Progenitor cell of endocrine pancreas (in vitro differentiated cells): ENCODE measurements around the gene SLC6A6. TPM values are rescaled to one million over a fixed set of nuclear protein-coding genes. Genes with fewer than 3 reads are reported as not detected.
A peak's percentile ranks its signal among the peaks of the same experiment; 100 is the strongest.

Experiments
- DNase-seq: peaks from one replicate; pipeline ENCODE4 v3.0.0; 2021; ENCODE audit warnings: low spot score; ENCODE audit not compliant: unreplicated experiment
- H3K27ac Mint-ChIP-seq: 2 replicates; pipeline ENCODE4 v1.8.0; 2021; ENCODE audit warnings: mild to moderate bottlenecking, moderate library complexity, mixed read lengths
- H3K27me3 Mint-ChIP-seq: 2 replicates; pipeline ENCODE4 v1.8.0; 2021; ENCODE audit warnings: mixed read lengths
- H3K36me3 Mint-ChIP-seq: 2 replicates; pipeline ENCODE4 v1.8.0; 2022; ENCODE audit warnings: mixed read lengths; ENCODE audit not compliant: insufficient read depth
- H3K4me1 Mint-ChIP-seq: 2 replicates; pipeline ENCODE4 v1.8.0; 2021; ENCODE audit warnings: low read depth, mixed read lengths
- H3K4me3 Mint-ChIP-seq: 2 replicates; pipeline ENCODE4 v1.8.0; 2021; ENCODE audit warnings: low read depth, mild to moderate bottlenecking, moderate library complexity, mixed read lengths
- H3K9me3 Mint-ChIP-seq: 2 replicates; pipeline ENCODE4 v1.8.0; 2021; ENCODE audit warnings: low read depth, mixed read lengths
- CTCF ChIP-seq: fragments of 200-600 bp; sonication (generic); IDR thresholded peaks from one replicate; pipeline ENCODE4 v1.5.0; 2021; ENCODE audit warnings: antibody characterized with exemption, mild to moderate bottlenecking; ENCODE audit not compliant: unreplicated experiment
- total RNA-seq: library from RNA; stranded (reverse); gene quantifications from 2 replicates; pipeline ENCODE4 v1.2.1, GENCODE V29; 2021

The SLC6A6 gene
- total RNA-seq, 1 donor from 2014 or later: 23.8 TPM

DNA sequence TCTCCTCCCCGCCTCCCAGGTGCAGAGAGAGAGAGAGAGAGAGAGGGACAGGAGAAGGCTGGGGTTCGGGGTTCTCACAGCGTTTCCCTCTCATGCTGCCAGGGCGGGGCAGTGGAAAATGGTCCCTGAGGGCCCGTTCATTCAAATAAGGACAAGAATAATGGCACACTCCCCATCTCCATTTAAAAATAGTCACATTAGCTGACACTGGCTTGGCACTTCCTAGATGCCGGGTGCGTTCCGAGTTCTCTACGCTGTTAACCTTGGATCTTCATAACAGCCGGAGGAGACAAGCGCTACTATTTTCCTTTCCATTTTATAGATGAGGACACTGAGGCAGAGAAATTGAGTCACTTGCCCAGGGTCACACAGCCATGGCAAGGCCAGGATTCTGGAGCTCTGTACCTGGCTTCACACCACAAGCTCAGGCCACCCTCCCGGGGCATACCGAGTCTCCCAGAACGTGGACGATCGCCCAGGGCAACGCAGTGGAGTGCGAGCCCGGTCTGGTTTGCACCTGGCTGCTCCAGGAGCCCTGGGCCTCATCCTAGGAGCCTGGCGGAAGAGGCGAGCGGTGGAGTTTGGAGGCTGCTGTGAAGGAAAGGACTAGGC is 608 bp upstream of the SLC6A6 start:
- Mint-ChIP-seq H3K4me1 (peaks cover 27% of the 10 kb centered on the region), H3K4me3 (peak overlapping the region; percentile 92), H3K27me3 (peaks cover 15% of the 10 kb centered on the region), H3K36me3 (no peaks in the 10 kb centered on the region), H3K27ac (peak overlapping the region; percentile 96), H3K9me3 (no peaks in the 10 kb centered on the region)
- DNase-seq: no peak
- TF ChIP-seq CTCF: no peak

DNA sequence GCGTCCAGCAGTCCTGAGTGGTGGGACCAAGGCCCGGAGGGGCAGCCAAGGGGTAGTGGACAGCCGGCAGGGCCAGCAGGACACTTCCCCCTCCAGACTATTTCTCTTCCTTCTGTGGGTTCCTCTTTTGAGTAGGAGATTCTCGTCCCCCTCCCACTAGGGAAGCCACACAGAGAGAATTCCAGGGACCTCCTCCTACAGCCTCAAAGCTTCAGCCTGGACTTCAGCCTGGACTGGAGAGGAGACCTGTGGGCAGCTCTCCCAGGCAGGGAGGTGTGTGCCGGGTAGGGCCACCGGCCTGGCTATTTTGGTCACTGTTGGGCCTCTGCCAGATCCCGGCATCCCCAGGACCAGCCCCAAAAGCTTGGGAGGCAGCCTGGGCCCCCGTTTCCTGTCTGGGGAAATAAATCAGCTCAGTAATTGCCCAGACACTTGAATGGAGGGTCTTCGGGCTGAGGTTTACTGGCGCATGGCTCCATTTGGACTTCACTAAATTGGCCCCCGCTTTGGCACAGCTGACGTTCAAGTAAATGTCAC is 1.3 kb downstream of the SLC6A6 start:
- H3K4me1 Mint-ChIP-seq: peaks cover 27% of the 10 kb centered on the region
- no peak overlapping the region for H3K27ac Mint-ChIP-seq

GRCh38 chr3:14404186-14404585 is 1.8 kb downstream of the SLC6A6 start:
- no peaks in the 10 kb centered on the region for H3K9me3 Mint-ChIP-seq
- TF ChIP-seq CTCF: no peak
- peaks cover 27% of the 10 kb centered on the region for H3K4me1 Mint-ChIP-seq
- H3K27ac Mint-ChIP-seq: no peak overlapping the region
- peaks cover 10% of the 10 kb centered on the region for H3K27me3 Mint-ChIP-seq
- no peaks in the 10 kb centered on the region for H3K36me3 Mint-ChIP-seq
- no peak for DNase-seq
- peak overlapping the region; percentile 92 for H3K4me3 Mint-ChIP-seq

More for the DNA sequence above, 1.3 kb downstream of the SLC6A6 start:
- no peak for DNase-seq
- H3K4me3 Mint-ChIP-seq: peak overlapping the region; percentile 92
- TF ChIP-seq CTCF: no peak
- H3K9me3 Mint-ChIP-seq: no peaks in the 10 kb centered on the region
- peaks cover 10% of the 10 kb centered on the region for H3K27me3 Mint-ChIP-seq
- H3K36me3 Mint-ChIP-seq: no peaks in the 10 kb centered on the region

DNA sequence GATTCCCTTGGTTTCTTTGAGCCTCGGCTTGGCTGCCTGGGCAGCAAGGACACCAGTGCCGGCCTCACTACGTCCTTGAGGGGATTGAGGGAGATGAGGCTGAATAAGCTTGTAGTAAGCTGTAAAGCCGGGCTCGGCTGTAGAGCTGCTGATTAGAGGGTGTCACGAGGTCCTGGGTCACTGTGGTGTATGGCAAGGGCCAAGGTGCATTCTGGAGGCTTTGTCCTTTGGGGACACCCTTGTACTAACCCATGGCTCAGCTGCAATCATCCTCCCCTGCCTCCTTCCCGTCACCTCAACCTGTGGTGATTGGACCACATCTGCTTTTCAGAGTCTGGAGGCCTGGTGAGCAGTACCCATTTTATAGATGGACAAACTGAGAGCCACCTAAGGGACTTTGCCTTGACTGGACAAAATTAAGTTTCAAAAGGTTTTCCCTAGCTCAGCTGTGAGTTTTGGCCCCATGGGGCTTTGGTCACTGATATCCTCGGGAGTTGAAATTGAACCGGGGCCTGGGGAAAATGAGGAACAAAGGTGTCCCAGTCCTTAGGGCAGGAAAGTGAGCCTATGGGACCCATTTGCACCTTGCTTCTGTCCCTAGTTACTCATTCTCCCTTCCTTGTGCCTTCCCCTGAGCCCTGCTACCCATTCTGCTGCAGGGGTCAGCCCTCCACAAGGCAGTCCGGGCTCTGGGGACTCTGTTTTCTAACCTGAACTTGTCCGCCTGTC is 2.4 kb downstream of the SLC6A6 start:
- Mint-ChIP-seq H3K27ac (peak overlapping the region; percentile 15), H3K9me3 (no peaks in the 10 kb centered on the region), H3K4me3 (peak overlapping the region; percentile 92), H3K36me3 (no peaks in the 10 kb centered on the region), H3K4me1 (peaks cover 27% of the 10 kb centered on the region), H3K27me3 (peaks cover 10% of the 10 kb centered on the region)
- no peak for TF ChIP-seq CTCF
- DNase-seq: no peak

DNA sequence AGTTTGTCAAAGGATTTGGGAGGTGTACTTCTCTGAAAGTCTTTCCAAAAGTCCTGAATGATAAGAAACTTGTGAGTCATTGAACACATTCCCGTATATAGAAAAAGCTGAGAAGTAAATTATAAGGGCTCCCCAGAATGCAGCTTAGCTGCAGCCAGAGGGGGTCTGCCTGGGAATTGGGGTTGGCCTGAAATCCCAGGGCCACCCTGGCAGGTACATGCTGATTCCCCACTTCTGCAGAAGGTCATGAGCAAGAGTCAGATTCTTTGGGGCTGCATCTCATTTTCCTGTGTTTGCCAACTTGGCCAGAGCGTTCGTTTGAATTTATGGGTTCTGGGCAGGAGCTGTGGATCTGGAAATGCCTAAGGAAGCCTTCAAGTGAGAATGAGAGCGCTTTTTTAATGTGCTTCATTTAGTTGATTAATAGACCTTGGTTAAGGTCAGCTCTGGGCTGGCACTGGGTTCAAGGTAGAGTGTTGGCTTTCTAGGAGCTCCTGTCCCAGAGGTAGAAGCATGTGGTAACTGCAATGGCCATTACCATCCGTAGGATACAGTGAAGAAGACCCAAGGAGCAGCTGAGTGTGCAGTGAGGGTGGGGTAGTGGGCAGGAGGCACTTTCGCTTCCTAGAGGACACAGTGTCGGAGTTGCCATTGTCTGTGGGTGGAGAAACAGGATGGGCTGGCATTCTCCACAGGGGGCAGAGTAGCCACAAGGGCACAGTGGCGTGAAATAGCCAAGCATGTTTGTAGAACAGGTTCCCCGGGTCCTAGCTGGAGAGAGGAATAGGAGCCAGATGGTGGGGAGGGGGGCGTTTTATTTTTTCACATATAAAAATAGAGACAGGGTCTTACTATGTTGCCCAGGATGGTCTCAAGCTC is 3.2 kb downstream of the SLC6A6 start:
- Mint-ChIP-seq H3K27ac (peak overlapping the region; percentile 71), H3K36me3 (no peaks in the 10 kb centered on the region), H3K27me3 (peaks cover 7% of the 10 kb centered on the region), H3K4me3 (peak overlapping the region; percentile 40), H3K4me1 (peaks cover 27% of the 10 kb centered on the region), H3K9me3 (no peaks in the 10 kb centered on the region)
- no peak for DNase-seq
- no peak for TF ChIP-seq CTCF
